T47D (cell line): ENCODE measurements around the gene GRIK1.

Experiments
- DNase-seq, 2 experiments: peaks; one replicate each; pipeline versions ENCODE4 v3.0.0 to v3.0.0-alpha.2; 2011 to 2012; ENCODE audit warnings: low read depth in 1 of 2, low spot score in 1 of 2
- JUND ChIP-seq: IDR thresholded peaks from 2 replicates; pipeline ENCODE4 v1.6.1; 2012; ENCODE audit warnings: low read depth
- in situ Hi-C: cut with HindIII; loops from 2 replicates; pipeline ENCODE4 v1.10.0; 2016; ENCODE audit warnings: low sequenced_read_pairs, low pct_unique_long_range_greater_than_20kb

GRIK1 gene

DNA sequence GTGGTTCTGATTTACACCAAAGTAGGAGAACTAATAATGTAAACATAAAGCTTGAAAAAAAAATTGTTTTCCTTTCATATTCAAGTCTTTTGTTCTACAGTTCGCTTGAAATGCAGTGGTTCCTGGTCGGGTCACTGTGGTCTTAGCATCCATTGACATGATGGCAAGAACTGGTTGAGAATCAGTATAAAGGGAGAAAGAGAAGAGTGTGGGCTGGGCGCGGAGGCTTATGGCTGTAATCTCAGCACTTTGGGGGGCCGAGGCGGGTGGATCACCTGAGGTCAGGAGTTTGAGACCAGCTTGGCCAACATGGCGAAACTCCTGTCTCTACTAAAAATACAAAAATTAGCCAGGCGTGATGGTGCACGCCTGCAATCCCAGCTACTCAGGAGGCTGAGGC is 390.2 kb downstream of the GRIK1 start:
- no peak for TF ChIP-seq JUND
- no peak for DNase-seq
- in situ Hi-C loops: no loop called here

GRCh38 chr21:29547998-29548397 is 391.8 kb downstream of the GRIK1 start:
- no peak for DNase-seq
- in situ Hi-C loops: no loop called here
- TF ChIP-seq JUND: no peak

GRCh38 chr21:29546071-29546470 is 393.7 kb downstream of the GRIK1 start:
- DNase-seq: no peak
- in situ Hi-C loops: no loop called here
- no peak for TF ChIP-seq JUND

GRCh38 chr21:29540289-29540688 is 399.5 kb downstream of the GRIK1 start:
- in situ Hi-C loops: no loop called here

DNA sequence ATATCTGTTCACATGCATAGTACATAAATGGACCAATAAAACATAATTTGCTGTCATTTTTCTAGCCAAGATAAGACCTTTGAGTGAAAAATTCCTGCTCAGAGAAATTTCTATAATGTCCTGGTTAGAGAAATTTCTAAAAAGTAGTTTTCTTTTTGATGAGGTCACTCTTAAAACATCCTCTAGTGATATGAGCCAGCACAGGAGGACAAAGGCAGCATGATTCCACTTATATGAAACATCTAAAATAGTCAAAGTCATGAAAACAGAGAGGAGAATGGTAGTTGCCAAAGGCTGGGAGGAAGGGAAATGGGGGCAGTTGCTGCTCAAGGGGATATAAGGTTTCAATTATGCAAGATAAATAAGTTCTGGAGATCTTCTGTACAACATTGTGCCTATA is 401.7 kb downstream of the GRIK1 start:
- DNase-seq: no peak
- in situ Hi-C loops: no loop called here

More at GRCh38 chr21:29540289-29540688, 399.5 kb downstream of the GRIK1 start:
- TF ChIP-seq JUND: no peak
- no peak for DNase-seq

DNA sequence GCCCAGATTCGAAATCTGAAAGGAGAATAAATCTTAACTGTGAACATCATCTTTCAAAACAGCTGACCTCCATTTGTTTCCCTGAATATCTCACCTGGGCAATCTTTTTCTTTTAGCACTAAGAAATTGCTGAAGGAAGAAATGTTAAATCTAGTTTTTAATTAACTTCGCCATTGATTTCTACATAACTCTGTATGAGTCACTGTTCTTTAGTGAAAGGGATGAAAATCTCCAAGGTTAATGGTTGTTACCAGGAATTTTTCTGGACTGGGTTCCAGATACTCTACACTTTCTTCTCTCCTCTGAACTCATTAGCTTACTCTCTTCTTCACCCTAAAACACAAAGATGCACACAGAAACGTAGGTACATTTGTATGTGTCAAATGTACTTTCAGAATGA is 405.3 kb downstream of the GRIK1 start:
- DNase-seq: no peak
- no peak for TF ChIP-seq JUND
- in situ Hi-C loops: no loop called here

More for the DNA sequence above, 401.7 kb downstream of the GRIK1 start:
- TF ChIP-seq JUND: no peak

- in situ Hi-C loops: no loop called here
- no peak for DNase-seq
- no peak for TF ChIP-seq JUND
Measured at GRCh38 chr21:29529139-29529538, 410.7 kb downstream of the GRIK1 start.

DNA sequence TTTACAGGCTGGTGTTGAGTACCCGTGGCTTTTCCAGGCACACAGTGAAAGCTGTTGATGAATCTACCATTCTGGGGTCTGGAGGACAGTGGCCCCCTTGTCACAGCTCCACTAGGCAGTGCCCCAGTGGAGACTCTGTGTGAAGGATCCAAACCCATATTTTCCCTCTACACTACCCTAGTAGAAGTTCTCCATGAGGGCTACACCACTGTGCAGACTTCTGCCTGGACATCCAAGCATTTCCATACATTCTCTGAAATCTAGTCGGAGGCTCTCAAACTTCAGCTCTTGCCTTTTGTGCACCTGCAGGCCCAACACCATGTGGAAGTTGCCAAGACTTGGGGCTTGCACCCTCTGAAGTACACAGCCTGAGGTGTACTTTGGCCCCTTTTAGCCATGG is 413.3 kb downstream of the GRIK1 start:
- peak in 1 of 2 experiments; percentile 16 for DNase-seq
- no peak for TF ChIP-seq JUND
- in situ Hi-C loops: no loop called here

GRCh38 chr21:29524055-29524454 is 415.7 kb downstream of the GRIK1 start:
- TF ChIP-seq JUND: no peak
- in situ Hi-C loops: no loop called here
- no peak for DNase-seq

- in situ Hi-C loops: no loop called here
- DNase-seq: peak in 1 of 2 experiments; percentile 78
- TF ChIP-seq JUND: no peak
Measured at GRCh38 chr21:29523646-29524045, 416.1 kb downstream of the GRIK1 start.

DNA sequence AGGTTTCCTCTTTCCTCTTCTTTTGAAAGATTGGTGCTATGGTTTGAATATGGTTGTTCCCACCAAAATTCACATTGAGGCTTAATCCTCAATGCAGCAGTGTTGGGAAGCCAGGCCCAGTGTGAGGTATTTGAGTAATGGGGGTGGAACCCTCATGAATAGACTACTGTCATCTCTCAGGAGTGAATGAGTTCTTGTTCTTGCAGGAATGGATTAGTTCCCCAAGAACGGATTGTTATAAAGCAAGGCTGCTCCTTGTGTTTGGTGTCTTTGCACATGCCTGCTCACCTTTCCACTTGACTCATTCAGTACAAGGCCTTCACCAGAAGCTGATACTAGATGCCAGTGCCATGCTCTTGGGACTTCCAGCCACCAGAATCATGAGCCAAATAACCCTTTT is 417.9 kb downstream of the GRIK1 start:
- in situ Hi-C loops: no loop called here
- no peak for DNase-seq
- TF ChIP-seq JUND: no peak

DNA sequence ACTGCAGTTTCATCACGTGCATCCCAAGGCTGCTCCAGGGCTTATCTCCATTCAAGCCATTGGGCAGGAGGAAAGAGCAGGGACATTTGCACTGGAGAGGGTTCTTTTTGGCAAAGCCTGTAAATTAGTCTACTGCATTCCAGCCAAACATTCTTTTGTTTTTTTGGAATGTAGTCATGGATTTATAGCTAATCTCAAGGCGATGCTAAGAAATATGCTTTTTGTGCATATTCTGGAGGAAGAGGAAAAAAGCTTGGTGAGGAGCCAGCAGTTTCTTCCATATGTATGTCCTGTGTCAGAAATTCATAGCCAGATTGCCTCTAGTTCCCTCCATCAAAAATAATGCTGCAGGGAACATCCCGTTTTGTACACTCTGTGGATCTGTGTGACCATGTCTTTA is 419.6 kb downstream of the GRIK1 start:
- in situ Hi-C loops: no loop called here
- no peak for DNase-seq
- TF ChIP-seq JUND: no peak

DNA sequence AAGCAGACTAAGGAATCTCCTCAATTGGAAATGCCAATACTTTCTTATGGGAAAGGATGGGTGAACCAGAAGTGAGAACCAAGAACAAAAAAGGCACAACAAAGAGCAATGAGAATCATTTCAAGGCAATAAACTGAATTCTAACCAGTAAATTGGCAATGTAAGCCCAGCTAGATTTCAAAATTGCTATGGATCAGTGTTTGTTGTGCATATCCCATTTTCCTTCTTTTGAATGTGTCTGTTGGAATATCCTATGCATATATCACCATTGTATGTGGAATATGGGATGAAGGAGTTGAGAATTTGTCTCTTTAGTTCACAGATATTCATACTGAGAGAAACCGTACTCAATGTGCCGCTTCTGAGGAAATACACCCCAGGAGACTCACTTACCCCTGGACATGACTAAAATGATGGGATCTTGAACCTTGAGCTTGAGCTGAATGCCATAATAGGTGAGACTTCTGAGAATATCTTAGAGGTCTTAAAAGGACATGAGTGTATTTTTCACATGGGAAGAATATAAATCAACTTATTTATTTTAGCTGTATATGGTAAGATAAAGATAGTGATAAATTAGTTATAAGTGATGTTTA is 425.0 kb downstream of the GRIK1 start:
- no peak for DNase-seq
- no peak for TF ChIP-seq JUND
- in situ Hi-C loops: no loop called here

DNA sequence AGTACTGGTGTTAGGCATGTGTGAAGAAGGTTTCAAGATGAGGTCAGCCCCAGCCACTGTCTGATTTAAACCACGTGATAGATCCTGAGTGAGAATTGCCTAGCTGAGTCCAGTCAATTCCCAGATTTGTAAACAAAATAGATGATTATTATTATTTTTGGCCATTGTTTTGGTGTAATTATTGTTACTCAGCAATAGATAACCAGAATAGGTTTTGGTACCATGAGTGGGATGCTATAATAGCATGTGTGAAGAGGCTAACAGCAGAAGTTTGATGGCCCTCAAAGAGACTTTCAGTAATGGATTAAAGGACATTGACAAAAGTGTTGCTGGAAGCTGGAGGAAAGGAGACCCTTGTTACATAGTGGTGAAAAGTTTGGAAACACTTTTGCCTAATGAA is 426.3 kb downstream of the GRIK1 start:
- DNase-seq: no peak

GRCh38 chr21:29511096-29511495 is 428.7 kb downstream of the GRIK1 start:
- no peak for DNase-seq
- TF ChIP-seq JUND: no peak
- in situ Hi-C loops: no loop called here

More for the DNA sequence above, 426.3 kb downstream of the GRIK1 start:
- TF ChIP-seq JUND: no peak
- in situ Hi-C loops: no loop called here
